Measurements from ENCODE around the gene ZFP64.
"Not testable (repeated sequence)": the region's sequence is repeated elsewhere in the genome, so short reads cannot be mapped to it uniquely, and the experiment has no call there.

ZFP64 gene

GRCh38 chr20:52191132-52191915 is at the start of gene ZFP64:
Gene ZFP64, minus strand, starts transcription at chr20:52191779. Its CDS starts 143 bp downstream, at chr20:52191636.
- peak; percentile 81 for DNase-seq (ENCODE audit: low read depth)

DNA sequence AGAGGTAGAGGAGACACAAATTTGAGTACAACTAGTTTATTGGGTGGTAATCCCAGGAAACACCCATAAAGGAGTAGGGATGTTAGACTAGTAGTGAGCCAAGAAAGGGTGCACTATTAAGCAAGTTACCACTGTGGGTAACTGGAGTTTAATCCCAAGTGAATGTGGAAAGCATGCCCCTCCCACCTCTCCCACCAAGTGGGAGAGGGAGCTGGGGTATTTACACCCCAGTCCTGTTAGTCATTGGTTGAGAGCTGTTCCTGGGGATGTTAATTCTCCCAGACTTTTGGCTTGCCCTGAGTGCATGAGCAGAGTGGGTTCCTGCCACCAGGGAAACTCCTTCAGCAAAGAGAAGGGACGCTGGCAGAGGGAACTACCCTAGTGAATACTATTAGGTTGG is 49.2 kb upstream of the ZFP64 start:
- DNase-seq (ENCODE audit: low read depth), result no peak

- no peak for DNase-seq (ENCODE audit: low read depth)
Measured at GRCh38 chr20:52239102-52239501, 47.5 kb upstream of the ZFP64 start.

GRCh38 chr20:52236292-52236691 is 44.7 kb upstream of the ZFP64 start:
- DNase-seq (ENCODE audit: low read depth), result no peak

DNA sequence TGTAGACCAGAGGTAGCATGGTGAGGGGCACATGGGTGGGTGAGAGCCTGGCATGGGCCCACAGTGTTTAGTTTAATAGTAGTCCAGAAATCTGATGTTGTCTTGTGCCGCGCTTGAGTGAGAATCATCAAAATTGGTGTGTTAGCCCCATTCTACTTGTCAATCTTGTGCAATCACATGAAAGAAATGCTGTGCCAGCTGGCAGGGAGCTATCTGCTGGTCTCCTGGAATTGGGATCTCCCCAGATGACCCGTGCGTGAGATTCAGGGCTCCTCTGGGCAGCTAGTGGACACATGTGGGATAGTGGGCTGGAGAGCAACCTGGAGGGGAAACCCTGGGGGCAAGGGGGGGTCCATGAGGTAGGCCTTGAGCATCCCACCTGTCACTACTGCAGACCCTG is 43.5 kb upstream of the ZFP64 start:
- no peak for DNase-seq (ENCODE audit: low read depth)

- no peak for DNase-seq (ENCODE audit: low read depth)
Measured at GRCh38 chr20:52234302-52235045, 42.9 kb upstream of the ZFP64 start.

DNA sequence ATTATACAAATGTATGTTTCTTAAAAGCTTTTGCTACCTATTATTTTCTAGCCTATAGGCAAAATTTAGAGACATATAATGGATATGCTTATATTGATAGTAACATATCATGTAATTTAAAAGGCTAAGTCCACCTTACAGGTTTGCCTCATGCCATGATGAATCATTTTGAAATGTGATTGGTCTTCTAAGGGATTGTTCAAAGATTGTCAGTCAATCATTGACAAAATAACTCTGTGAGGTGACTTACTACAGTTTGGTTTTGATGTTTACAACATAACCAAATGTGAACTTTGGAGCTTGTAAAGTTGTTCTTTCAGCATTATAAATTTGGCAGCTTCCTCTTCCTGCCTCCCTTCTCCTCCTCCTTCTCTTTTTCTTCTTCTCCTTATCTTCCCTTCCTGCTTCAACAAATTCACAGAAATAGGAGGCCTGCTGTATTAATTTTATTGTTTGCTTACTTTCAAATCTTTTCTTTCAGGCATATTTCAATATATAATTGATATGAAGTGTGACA is 39.7 kb upstream of the ZFP64 start:
- no peak for DNase-seq (ENCODE audit: low read depth)

- DNase-seq (ENCODE audit: low read depth), result peak; percentile 41
Measured at GRCh38 chr20:52230409-52230808, 38.8 kb upstream of the ZFP64 start.

DNA sequence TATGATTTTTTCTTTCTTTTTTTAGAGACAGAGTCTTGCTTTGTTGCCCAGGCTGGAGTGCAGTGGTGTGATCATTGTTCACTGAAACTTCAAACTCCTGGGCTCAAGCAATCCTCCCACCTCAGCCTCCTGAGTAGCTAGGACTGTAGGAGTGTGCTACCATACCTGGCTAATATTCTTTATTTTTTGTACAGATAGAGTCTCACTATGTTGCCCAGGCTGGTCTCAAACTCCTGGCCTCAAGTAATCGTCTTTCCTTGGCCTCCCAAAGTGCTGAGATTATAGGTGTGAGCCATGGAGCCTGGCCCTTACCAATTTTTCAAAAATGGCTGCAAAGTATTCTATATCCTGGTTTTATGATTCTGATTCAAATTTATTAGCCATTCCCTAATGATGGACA is 37.8 kb upstream of the ZFP64 start:
- not testable (repeated sequence) for DNase-seq (ENCODE audit: low read depth)

- no peak for DNase-seq (ENCODE audit: low read depth)
Measured at GRCh38 chr20:52226370-52226769, 34.8 kb upstream of the ZFP64 start.

DNA sequence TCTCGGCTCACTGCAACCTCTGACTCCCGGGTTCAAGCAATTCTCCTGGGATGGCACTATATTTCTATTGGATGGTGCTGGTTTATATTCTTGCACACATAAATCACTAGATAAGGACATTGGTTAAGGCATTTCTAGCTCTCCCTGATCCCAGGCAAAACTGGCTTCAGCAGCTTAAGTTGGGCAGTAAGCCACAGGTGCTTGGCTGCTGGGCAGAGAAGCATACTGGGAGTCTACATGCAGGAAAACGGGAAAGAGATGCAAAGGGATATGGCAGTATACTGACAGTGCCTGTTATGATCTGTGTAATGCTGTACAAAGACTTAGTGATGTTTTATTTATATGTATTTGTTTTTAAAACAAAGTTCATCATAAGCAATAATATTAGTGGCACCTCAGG is 33.3 kb upstream of the ZFP64 start:
- DNase-seq (ENCODE audit: low read depth), result no peak

GRCh38 chr20:52221362-52221761 is 29.8 kb upstream of the ZFP64 start:
- DNase-seq (ENCODE audit: low read depth), result not testable (repeated sequence)

GRCh38 chr20:52220891-52221290 is 29.3 kb upstream of the ZFP64 start:
- not testable (repeated sequence) for DNase-seq (ENCODE audit: low read depth)

- DNase-seq (ENCODE audit: low read depth), result peak; percentile 7
Measured at GRCh38 chr20:52219441-52219840, 27.9 kb upstream of the ZFP64 start.

- DNase-seq (ENCODE audit: low read depth), result no peak
Measured at GRCh38 chr20:52217689-52218395, 26.3 kb upstream of the ZFP64 start.

DNA sequence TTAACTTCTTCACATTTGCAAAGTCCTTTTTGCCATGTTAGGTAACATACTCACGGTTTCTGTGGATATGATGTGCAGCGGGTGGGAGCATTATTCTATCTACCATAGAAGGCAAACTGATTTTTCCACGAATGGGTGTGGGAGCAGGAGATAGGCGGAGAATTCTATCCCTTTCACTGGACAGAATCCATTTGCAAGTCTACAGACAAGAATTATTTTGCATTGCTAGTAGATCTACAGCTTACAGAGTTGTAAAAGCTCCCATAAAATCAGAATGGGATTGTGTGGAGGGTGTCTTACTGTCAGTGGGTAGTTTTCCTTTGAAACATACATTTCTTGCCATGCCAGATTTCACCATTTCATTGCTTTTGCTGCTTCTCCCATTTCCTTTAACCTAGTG is 22.4 kb upstream of the ZFP64 start:
- DNase-seq (ENCODE audit: low read depth), result no peak

- DNase-seq (ENCODE audit: low read depth), result no peak
Measured at GRCh38 chr20:52212943-52213342, 21.4 kb upstream of the ZFP64 start.

DNA sequence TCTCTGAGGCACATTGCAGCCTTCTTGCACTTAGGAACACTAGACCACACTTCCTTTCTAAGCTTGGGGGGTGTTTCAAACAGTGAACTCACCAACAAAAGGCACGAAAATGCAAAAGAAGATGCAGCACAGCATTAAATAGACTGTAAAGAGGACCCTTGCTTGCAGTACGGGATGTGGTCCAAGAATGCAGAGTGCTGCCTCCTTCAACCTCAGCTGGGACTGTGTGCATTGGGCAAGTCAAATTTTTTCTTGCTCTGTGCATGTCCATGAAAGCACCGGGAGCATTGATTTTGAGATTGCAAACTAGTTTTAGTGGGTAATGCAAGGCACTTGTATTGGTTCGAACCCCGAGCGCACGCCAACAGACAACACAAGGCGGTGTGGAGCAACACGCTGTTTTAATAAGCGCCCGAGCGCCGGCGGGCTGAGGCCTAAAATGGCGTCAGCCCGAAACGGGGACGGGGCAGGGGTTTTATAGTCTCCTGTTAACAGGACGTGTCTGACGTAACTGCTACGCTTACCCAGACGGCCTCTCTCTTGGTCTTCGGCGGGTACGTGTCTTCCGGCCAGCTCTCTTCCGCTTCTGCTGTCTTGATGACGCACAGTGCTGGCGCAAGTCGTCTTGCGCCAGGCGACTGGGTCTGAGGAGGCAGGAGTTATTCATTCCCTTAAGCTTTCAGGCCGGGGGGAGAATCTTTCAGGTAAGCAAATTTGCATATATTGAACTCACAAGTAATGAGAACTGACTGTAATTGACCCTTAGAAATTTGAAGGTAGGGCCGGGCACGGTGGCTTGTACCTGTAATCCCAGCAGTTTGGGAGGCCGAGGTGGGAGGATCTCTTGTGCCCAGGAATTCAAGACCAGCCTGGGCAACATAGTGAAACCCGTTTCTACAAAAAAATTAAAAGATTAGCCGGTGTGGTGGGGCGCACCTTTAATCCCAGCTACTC is 18.7 kb upstream of the ZFP64 start:
- no peak for DNase-seq (ENCODE audit: low read depth)

DNA sequence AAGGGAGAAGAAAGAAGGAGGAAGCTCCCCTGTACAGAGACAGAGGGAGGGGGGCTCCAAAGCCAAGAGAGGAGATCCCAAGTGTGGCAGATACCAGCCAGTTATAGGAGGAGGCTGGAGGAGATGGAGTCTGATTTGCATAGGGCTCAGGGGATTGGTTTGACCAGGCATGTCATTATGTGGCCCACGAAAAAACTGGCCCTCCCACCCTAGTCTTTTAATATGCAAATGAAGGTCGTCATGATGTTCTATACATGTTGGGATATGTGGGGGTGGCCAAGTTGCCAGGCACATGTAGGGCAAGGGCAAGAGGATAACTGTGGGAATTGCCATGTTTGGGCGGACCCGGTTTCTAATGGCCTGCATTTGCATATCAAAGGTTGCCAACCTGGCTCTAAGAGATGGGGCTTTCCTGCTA is 17.6 kb upstream of the ZFP64 start:
- no peak for DNase-seq (ENCODE audit: low read depth)

DNA sequence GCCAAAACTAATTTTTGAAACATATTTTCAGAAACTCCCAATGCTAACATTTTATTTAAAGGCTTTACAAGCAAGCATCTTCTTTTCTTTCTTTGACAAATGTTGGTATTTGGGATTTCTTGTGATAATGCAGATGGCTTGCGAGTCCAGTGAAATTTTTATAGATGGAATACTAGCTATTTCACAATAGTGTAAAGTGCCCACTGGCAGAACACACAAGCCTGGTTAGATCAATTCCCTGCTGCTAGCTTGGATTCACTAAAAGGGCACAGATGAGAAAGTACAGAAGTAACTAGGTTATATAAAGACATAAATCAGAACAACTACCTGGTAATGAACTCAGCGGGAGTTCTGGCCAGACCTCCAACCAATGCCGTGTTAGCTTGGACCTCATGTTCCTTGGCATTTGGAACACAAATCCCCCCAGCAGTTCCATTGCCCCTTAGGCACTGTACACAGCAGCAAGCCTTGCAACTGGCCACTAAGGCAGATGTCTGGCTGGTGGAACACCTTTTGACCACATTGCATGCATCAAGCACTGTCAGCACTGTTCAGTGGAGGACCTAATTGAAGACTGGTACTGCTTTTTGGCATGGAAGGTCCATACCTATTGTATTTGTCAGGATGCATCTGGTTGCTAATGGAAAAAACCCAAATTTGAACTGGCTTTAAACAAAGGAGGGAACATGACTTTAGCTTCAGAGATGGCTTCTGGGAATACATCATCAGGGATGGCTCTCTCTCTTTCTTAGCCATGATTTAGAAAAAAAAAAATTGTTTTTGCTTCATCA is 15.6 kb upstream of the ZFP64 start:
- DNase-seq (ENCODE audit: low read depth), result no peak

- DNase-seq (ENCODE audit: low read depth), result peak; percentile 13
Measured at GRCh38 chr20:52204136-52204535, 12.6 kb upstream of the ZFP64 start.
